ENCODE measurements around the gene NET1.

DNA sequence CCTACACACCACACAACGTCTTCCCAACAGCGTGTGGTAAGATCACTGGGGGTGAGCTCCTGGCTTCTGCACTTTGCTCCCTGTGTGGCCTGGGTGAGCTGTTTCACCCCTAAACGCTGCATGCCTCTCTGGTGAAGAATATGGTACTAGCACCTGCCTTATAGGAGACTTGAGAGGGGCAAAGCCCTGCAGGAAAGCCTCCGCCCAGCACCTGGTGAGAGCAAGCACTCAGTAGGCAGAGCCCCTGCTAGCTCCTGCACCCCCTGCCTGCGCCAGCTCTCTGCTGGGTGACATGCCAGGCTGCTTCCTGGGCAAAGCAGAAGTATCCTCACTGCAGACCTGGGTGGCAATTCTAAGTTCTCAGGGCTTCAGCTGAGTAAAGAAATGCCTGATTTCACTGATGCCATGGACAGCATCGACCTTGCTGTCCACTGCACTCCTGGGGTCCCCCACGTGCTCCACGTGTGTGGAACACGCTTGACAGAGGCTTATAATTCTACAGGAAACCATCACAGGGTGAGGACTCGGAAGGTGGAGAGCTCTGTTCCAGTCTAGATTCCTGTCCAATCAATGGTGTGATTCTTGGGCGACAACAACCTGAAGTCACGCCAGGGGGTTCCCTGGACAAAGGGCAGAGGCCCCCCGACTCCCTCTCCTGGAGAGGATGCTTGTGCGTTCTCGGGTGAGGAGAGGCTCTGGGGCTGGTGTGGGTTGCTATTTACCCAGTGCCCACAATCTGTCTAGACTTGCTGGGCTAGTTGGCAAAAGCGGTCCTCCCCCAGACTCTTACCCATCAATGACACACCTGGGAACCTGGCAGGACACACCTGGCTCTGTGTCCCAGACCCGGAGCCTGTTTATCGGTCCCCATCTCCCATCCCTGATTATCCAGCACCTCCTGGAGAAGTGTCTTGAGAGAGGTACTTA is 92.1 kb downstream of the NET1 start:
- no peak for TF ChIP-seq EZH2phosphoT487 (IDR thresholded peaks at IDR 0.05; ENCODE audit: borderline replicate concordance, low read depth, low read length)
- TF ChIP-seq, protein P1, sequence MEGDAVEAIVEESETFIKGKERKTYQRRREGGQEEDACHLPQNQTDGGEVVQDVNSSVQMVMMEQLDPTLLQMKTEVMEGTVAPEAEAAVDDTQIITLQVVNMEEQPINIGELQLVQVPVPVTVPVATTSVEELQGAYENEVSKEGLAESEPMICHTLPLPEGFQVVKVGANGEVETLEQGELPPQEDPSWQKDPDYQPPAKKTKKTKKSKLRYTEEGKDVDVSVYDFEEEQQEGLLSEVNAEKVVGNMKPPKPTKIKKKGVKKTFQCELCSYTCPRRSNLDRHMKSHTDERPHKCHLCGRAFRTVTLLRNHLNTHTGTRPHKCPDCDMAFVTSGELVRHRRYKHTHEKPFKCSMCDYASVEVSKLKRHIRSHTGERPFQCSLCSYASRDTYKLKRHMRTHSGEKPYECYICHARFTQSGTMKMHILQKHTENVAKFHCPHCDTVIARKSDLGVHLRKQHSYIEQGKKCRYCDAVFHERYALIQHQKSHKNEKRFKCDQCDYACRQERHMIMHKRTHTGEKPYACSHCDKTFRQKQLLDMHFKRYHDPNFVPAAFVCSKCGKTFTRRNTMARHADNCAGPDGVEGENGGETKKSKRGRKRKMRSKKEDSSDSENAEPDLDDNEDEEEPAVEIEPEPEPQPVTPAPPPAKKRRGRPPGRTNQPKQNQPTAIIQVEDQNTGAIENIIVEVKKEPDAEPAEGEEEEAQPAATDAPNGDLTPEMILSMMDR (conservative IDR thresholded peaks at IDR 0.05; ENCODE audit: low read length): no peak

Data from OCI-LY7 (cell line).